H9 (cell line): ENCODE measurements around the gene SLC4A2. TPM values are rescaled to one million over a fixed set of nuclear protein-coding genes. Genes with fewer than 3 reads are reported as not detected.

Experiments used
- DNase-seq: peaks from one replicate; pipeline ENCODE4 v3.0.0-alpha.2; 2017
- H2AFZ ChIP-seq: one replicate; pipeline ENCODE4 v1.6.1; 2013; ENCODE audit warnings: mild to moderate bottlenecking, low read length, control low read depth, moderate library complexity
- H2AK5ac ChIP-seq: 2 replicates; pipeline ENCODE4 v1.6.1; 2013; ENCODE audit warnings: low read length, control low read depth, mixed read lengths; ENCODE audit not compliant: insufficient read length
- H2BK120ac ChIP-seq: one replicate; pipeline ENCODE4 v1.6.1; 2013; ENCODE audit warnings: low read depth, mild to moderate bottlenecking, low read length, control low read depth, inconsistent platforms; ENCODE audit not compliant: poor library complexity, severe bottlenecking
- H2BK12ac ChIP-seq: 2 replicates; pipeline ENCODE4 v1.6.1; 2013; ENCODE audit warnings: low read length, control low read depth, mixed read lengths, low read depth; ENCODE audit not compliant: insufficient read length
- H2BK15ac ChIP-seq: 2 replicates; pipeline ENCODE4 v1.6.1; 2013; ENCODE audit warnings: low read depth, low read length, control low read depth
- H2BK20ac ChIP-seq: one replicate; pipeline ENCODE4 v1.6.1; 2013; ENCODE audit warnings: low read depth, mild to moderate bottlenecking, low read length, control low read depth, inconsistent platforms; ENCODE audit not compliant: poor library complexity, severe bottlenecking
- H2BK5ac ChIP-seq: 2 replicates; pipeline ENCODE4 v1.6.1; 2013; ENCODE audit warnings: low read length, control low read depth, mixed read lengths; ENCODE audit not compliant: insufficient read length
- H3K14ac ChIP-seq: 2 replicates; pipeline ENCODE4 v1.6.1; 2013; ENCODE audit warnings: low read length, control low read depth; ENCODE audit not compliant: insufficient read depth
- H3K18ac ChIP-seq: 2 replicates; pipeline ENCODE4 v1.6.1; 2013; ENCODE audit warnings: low read depth, mild to moderate bottlenecking, mixed read lengths, low read length, control low read depth; ENCODE audit not compliant: insufficient read length
- H3K23ac ChIP-seq: 2 replicates; pipeline ENCODE4 v1.6.1; 2013; ENCODE audit warnings: low read length, control low read depth, mixed read lengths, low read depth; ENCODE audit not compliant: insufficient read length
- H3K23me2 ChIP-seq: 2 replicates; pipeline ENCODE4 v1.6.1; 2013; ENCODE audit warnings: low read depth, mild to moderate bottlenecking, mixed read lengths, low read length, control low read depth; ENCODE audit not compliant: insufficient read length, poor library complexity, severe bottlenecking
- H3K27ac ChIP-seq: 2 replicates; pipeline ENCODE4 v1.5.1; 2013; ENCODE audit warnings: low read length, control low read depth, mixed read lengths, low read depth; ENCODE audit not compliant: insufficient read length
- H3K27me3 ChIP-seq: 2 replicates; pipeline ENCODE4 v1.6.1; 2013; ENCODE audit warnings: low read length, control low read depth, inconsistent platforms; ENCODE audit not compliant: insufficient read depth
- H3K4ac ChIP-seq: 2 replicates; pipeline ENCODE4 v1.6.1; 2013; ENCODE audit warnings: low read depth, mild to moderate bottlenecking, control low read depth, inconsistent platforms, low read length, moderate library complexity
- H3K4me1 ChIP-seq: 2 replicates; pipeline ENCODE4 v1.6.1; 2013; ENCODE audit warnings: low read length, control low read depth, inconsistent platforms; ENCODE audit not compliant: insufficient read depth
- H3K4me2 ChIP-seq: 2 replicates; pipeline ENCODE4 v1.6.1; 2013; ENCODE audit warnings: low read length, control low read depth, mixed read lengths; ENCODE audit not compliant: insufficient read length, insufficient read depth
- H3K56ac ChIP-seq: 2 replicates; pipeline ENCODE4 v1.6.1; 2013; ENCODE audit warnings: low read depth, mild to moderate bottlenecking, mixed read lengths, low read length, control low read depth; ENCODE audit not compliant: insufficient read length
- H3K79me1 ChIP-seq: 2 replicates; pipeline ENCODE4 v1.6.1; 2013; ENCODE audit warnings: low read depth, mild to moderate bottlenecking, moderate library complexity, low read length, control low read depth, inconsistent platforms; ENCODE audit not compliant: insufficient read depth, poor library complexity, severe bottlenecking
- H3K79me2 ChIP-seq: 2 replicates; pipeline ENCODE4 v1.6.1; 2013; ENCODE audit warnings: low read length, control low read depth, inconsistent platforms; ENCODE audit not compliant: insufficient read depth
- H3K9ac ChIP-seq: 2 replicates; pipeline ENCODE4 v1.6.1; 2013; ENCODE audit warnings: low read length, control low read depth, mixed read lengths; ENCODE audit not compliant: insufficient read length; ENCODE audit errors: extremely low read depth
- H3K9me3 ChIP-seq: one replicate; pipeline ENCODE4 v1.6.1; 2013; ENCODE audit warnings: low read depth, low read length, inconsistent platforms; ENCODE audit not compliant: control insufficient read depth
- H3T11ph ChIP-seq: one replicate; pipeline ENCODE4 v1.6.1; 2013; ENCODE audit warnings: mild to moderate bottlenecking, low read length, control low read depth, inconsistent platforms
- H4K20me1 ChIP-seq: one replicate; pipeline ENCODE4 v1.6.1; 2013; ENCODE audit not compliant: control insufficient read depth, insufficient read length, insufficient read depth
- H4K5ac ChIP-seq: 2 replicates; pipeline ENCODE4 v1.6.1; 2013; ENCODE audit warnings: low read depth, mild to moderate bottlenecking, mixed read lengths, low read length, control low read depth; ENCODE audit not compliant: insufficient read length
- H4K8ac ChIP-seq: replicated peaks from 2 replicates; pipeline ENCODE4 v1.6.1; 2013; ENCODE audit warnings: low read length, control low read depth, mixed read lengths, low read depth; ENCODE audit not compliant: insufficient read length
- H4K91ac ChIP-seq: 2 replicates; pipeline ENCODE4 v1.6.1; 2013; ENCODE audit warnings: low read depth, mild to moderate bottlenecking, moderate library complexity, mixed read lengths, low read length, control low read depth; ENCODE audit not compliant: insufficient read length
- H3K27ac Mint-ChIP-seq, 3 experiments: 2 replicates in 2 of 3; 3 replicates in 1 of 3; pipeline ENCODE4 v1.8.0; 2020 to 2021; ENCODE audit warnings: mixed read lengths in 3 of 3, mild to moderate bottlenecking in 1 of 3, moderate library complexity in 1 of 3
- H3K27me3 Mint-ChIP-seq: 2 replicates; pipeline ENCODE4 v1.8.0; 2021; ENCODE audit warnings: low read depth, mild to moderate bottlenecking, moderate library complexity, mixed read lengths
- H3K36me3 Mint-ChIP-seq, 3 experiments: 2 replicates in 2 of 3; 3 replicates in 1 of 3; pipeline ENCODE4 v1.8.0; 2020 to 2021; ENCODE audit warnings: low read depth in 3 of 3, mixed read lengths in 3 of 3; ENCODE audit not compliant: insufficient read depth in 1 of 3
- H3K4me1 Mint-ChIP-seq, 2 experiments: 2 replicates each; pipeline ENCODE4 v1.8.0; 2020; ENCODE audit warnings: mixed read lengths in 2 of 2
- H3K4me3 Mint-ChIP-seq, 2 experiments: 2 replicates in 1 of 2; 3 replicates in 1 of 2; pipeline ENCODE4 v1.8.0; 2020 to 2021; ENCODE audit warnings: mild to moderate bottlenecking in 2 of 2, mixed read lengths in 2 of 2, moderate library complexity in 1 of 2
- H3K9me3 Mint-ChIP-seq, 2 experiments: 2 replicates in 1 of 2; 3 replicates in 1 of 2; pipeline ENCODE4 v1.8.0; 2020; ENCODE audit warnings: mild to moderate bottlenecking in 2 of 2, mixed read lengths in 2 of 2, moderate library complexity in 1 of 2
- CTCF ChIP-seq: fragments of 200-600 bp; sonication (generic); conservative IDR thresholded peaks from 3 replicates; pipeline ENCODE4 v1.8.0; 2021; ENCODE audit warnings: antibody characterized with exemption, mild to moderate bottlenecking
- WGBS: extraction: QIAGEN DNeasy Blood & Tissue Kit; methylation state at CpG from one replicate; pipeline ENCODE4 v1.1.7; 2013; ENCODE audit warnings: missing lambda C conversion rate, low lambda C conversion rate, mixed read lengths; ENCODE audit not compliant: insufficient read length; ENCODE audit errors: extremely low coverage; 5-methylcytosine and 5-hydroxymethylcytosine counted together
- total RNA-seq: library from RNA; stranded (reverse); gene quantifications from 2 replicates; pipeline ENCODE4 v1.2.1, GENCODE V29; 2021

Gene SLC4A2
- total RNA-seq, 1 experiment from 2014 or later: 136 TPM

GRCh38 chr7:151110941-151111645 is 51.7 kb downstream of the SLC4A2 start:
- Histone ChIP-seq H4K5ac (no peak overlapping the region), H3K79me1 (peaks cover 3% of the 10 kb centered on the region), H2AFZ (no peak overlapping the region), H4K91ac (no peak overlapping the region), H3K9ac (no peak overlapping the region), H4K20me1 (peaks cover under 1% of the 10 kb centered on the region), H3K23ac (no peak overlapping the region), H3T11ph (no peak overlapping the region), H3K4ac (no peak overlapping the region), H2BK12ac (no peak overlapping the region), H3K14ac (no peak overlapping the region), H2BK5ac (no peak overlapping the region), H3K23me2 (no peaks in the 10 kb centered on the region), H2BK15ac (no peak overlapping the region), H3K4me1 (peaks cover 7% of the 10 kb centered on the region; the same call in 1 of the 2 replicates), H2BK20ac (no peak overlapping the region), H3K27me3 (no peaks in the 10 kb centered on the region), H3K9me3 (no peaks in the 10 kb centered on the region), H3K4me2 (no peak overlapping the region), H4K8ac (no peak overlapping the region), H3K56ac (no peak overlapping the region), H2BK120ac (no peak overlapping the region), H3K18ac (no peak overlapping the region), H3K27ac (no peak overlapping the region), H2AK5ac (no peak overlapping the region), H3K79me2 (peaks cover 4% of the 10 kb centered on the region; the same call in 1 of the 2 replicates)
- peaks cover 4% of the 10 kb centered on the region for H3K27me3 Mint-ChIP-seq
- peak; percentile 93 for TF ChIP-seq CTCF
- no peaks in the 10 kb centered on the region for H3K9me3 Mint-ChIP-seq
- DNase-seq: peak; percentile 86
- H3K36me3 Mint-ChIP-seq: peaks cover 0 to 2% (median 2%) of the 10 kb centered on the region in 3 experiments; a peak in 3 of 7 replicates
- WGBS: no CpG with 5 or more reads among the region's 20 CpGs
- H3K4me1 Mint-ChIP-seq: peaks cover 28 to 33% of the 10 kb centered on the region in 2 experiments
- peak overlapping the region in 2 of 3 experiments; percentile 87 to 91; a peak in 4 of 7 replicates for H3K27ac Mint-ChIP-seq
- H3K4me3 Mint-ChIP-seq: no peak overlapping the region
